ENCODE data around the gene ZNF770.

ZNF770 gene

GRCh38 chr15:34988027-34988902, at the start of gene ZNF770:
Gene ZNF770, minus strand, starts transcription at chr15:34988287. Its CDS starts 4,853 bp downstream, at chr15:34983434.
- Histone ChIP-seq H3K9me3 (ENCODE audit: control insufficient read depth, insufficient read depth, low read depth, low read length) (no peaks in the 10 kb centered on the region), H3K27ac (ENCODE audit: extremely low read depth, low read depth, low read length) (peak within 1 kb of the TSS; percentile 82), H3K4me1 (ENCODE audit: control insufficient read depth, insufficient read depth, low read length) (peaks cover 3% of the 10 kb centered on the region; the same call in 1 of the 2 replicates), H3K4me3 (ENCODE audit: low read depth, low read length) (peak within 1 kb of the TSS; percentile 82), H3K36me3 (ENCODE audit: control insufficient read depth in 2 of 2, insufficient read depth in 1 of 2, low read length in 2 of 2) (peaks cover 8 to 24% of the 10 kb centered on the region in 2 experiments; a peak in 2 of 3 replicates)
- ChIA-PET CTCF (interaction anchor here (0.8 kb wide), 1 partner anchor 19 kb away, joined by 3 read pairs; the partner anchor contains the start of gene AQR), POLR2A (interaction anchor here (1.2 to 2.9 kb wide), 5 partner anchors 11 to 31 kb away, joined by 4 to 51 read pairs (median 9); partner anchors contain the start of gene AQR)
- TF ChIP-seq FEZF1 (tag by site-specific recombination; IDR thresholded peaks at IDR 0.05) (peak; percentile 31; the same call in 1 of the 2 replicates), ZNF16 (tag by site-specific recombination; IDR thresholded peaks at IDR 0.05; ENCODE audit: low read depth) (no peak), ZNF473 (tag by site-specific recombination; IDR thresholded peaks at IDR 0.05) (no peak), ZNF777 (tag by site-specific recombination; IDR thresholded peaks at IDR 0.05; ENCODE audit: borderline replicate concordance) (0 out of 2 replicates have a peak, but pooled peaks have one; percentile 44), ZNF639 (tag by site-specific recombination; IDR thresholded peaks at IDR 0.05) (peak; percentile 43; the same call in 1 of the 2 replicates), ZNF404 (tag by site-specific recombination; IDR thresholded peaks at IDR 0.05) (no peak), BCL11A (tag by site-specific recombination; IDR thresholded peaks at IDR 0.05; ENCODE audit: low read depth) (no peak), ZNF140 (tag by site-specific recombination; IDR thresholded peaks at IDR 0.05) (no peak), ZNF146 (tag by site-specific recombination; IDR thresholded peaks at IDR 0.05) (0 out of 2 replicates have a peak, but pooled peaks have one; percentile 40), ZNF48 (tag by site-specific recombination; IDR thresholded peaks at IDR 0.05) (no peak), ZNF391 (tag by site-specific recombination; IDR thresholded peaks at IDR 0.05; ENCODE audit: borderline replicate concordance, low read depth) (no peak), ZNF362 (tag by site-specific recombination; IDR thresholded peaks at IDR 0.05) (no peak), PATZ1 (tag by site-specific recombination; IDR thresholded peaks at IDR 0.05) (peak; percentile 88), INSM2 (tag by site-specific recombination; IDR thresholded peaks at IDR 0.05) (0 out of 2 replicates have a peak, but pooled peaks have one; percentile 49), ZNF280D (tag by site-specific recombination; IDR thresholded peaks at IDR 0.05) (0 out of 2 replicates have a peak, but pooled peaks have one; percentile 32), ZNF416 (tag by site-specific recombination; IDR thresholded peaks at IDR 0.05) (no peak), ZNF548 (tag by site-specific recombination; IDR thresholded peaks at IDR 0.05) (no peak), PBX3 (CRISPR knock-in tag; IDR thresholded peaks at IDR 0.05) (0 out of 2 replicates have a peak, but pooled peaks have one; percentile 59), GLI4 (tag by site-specific recombination; IDR thresholded peaks at IDR 0.05) (peak; percentile 40; the same call in 1 of the 2 replicates), GLI2 (tag by site-specific recombination; IDR thresholded peaks at IDR 0.05; ENCODE audit: borderline replicate concordance, low read depth) (no peak), IKZF3 (tag by site-specific recombination; IDR thresholded peaks at IDR 0.05) (peak; percentile 69), ZNF624 (tag by site-specific recombination; IDR thresholded peaks at IDR 0.05) (no peak), ZNF596 (tag by site-specific recombination; IDR thresholded peaks at IDR 0.05) (peak; percentile 63; the same call in 1 of the 2 replicates), ZNF768 (tag by site-specific recombination; IDR thresholded peaks at IDR 0.05) (0 out of 2 replicates have a peak, but pooled peaks have one; percentile 19), ZBTB8A (tag by site-specific recombination; IDR thresholded peaks at IDR 0.05) (peak; percentile 69), ZFP69B (tag by site-specific recombination; IDR thresholded peaks at IDR 0.05) (peak; percentile 55; the same call in 1 of the 2 replicates)
